Psoas muscle (tissue), 8 donors: ENCODE measurements around the gene SUSD3. TPM values are rescaled to one million over a fixed set of nuclear protein-coding genes. Genes with fewer than 3 reads are reported as not detected.

Experiments used
- ATAC-seq, 4 donors: fragments of 200-7000 bp; cut with Tn5 transposase; one replicate each; pipeline ENCODE4 v1.9.1; 2020; ENCODE audit warnings: moderate library complexity in 3 of 4, mild to moderate bottlenecking in 2 of 4
- DNase-seq, 2 donors: peaks; one replicate each; pipeline ENCODE4 v3.0.0-alpha.2; 2020
- H3K27ac ChIP-seq: fragments of 200-600 bp; one replicate; pipeline ENCODE4 v1.8.0; 2022
- H3K27me3 ChIP-seq, 3 donors: fragments of 200-600 bp in 1 of 3; one replicate each; pipeline versions ENCODE4 v1.6.1 to v1.8.0; 2013 to 2022; ENCODE audit warnings: low read length in 2 of 3, mild to moderate bottlenecking in 2 of 3, moderate library complexity in 1 of 3; ENCODE audit not compliant: insufficient read depth in 3 of 3
- H3K36me3 ChIP-seq, 2 donors: fragments of 200-600 bp in 1 of 2; one replicate each; pipeline versions ENCODE4 v1.6.1 to v1.8.0; 2013 to 2022; ENCODE audit warnings: low read depth in 1 of 2, mild to moderate bottlenecking in 1 of 2, moderate library complexity in 1 of 2; ENCODE audit not compliant: insufficient read depth in 1 of 2
- H3K4me1 ChIP-seq: fragments of 200-600 bp; one replicate; pipeline ENCODE4 v1.8.0; 2022
- H3K4me3 ChIP-seq: fragments of 200-600 bp; one replicate; pipeline ENCODE4 v1.8.0; 2022; ENCODE audit warnings: mild to moderate bottlenecking
- H3K9me3 ChIP-seq: fragments of 200-600 bp; one replicate; pipeline ENCODE4 v1.8.0; 2022
- WGBS, 3 donors: extraction: QIAGEN DNeasy Blood & Tissue Kit; methylation state at CpG; one replicate each; pipeline versions ENCODE4 v1.1.6 to v1.1.7; 2013; 5-methylcytosine and 5-hydroxymethylcytosine counted together
- intact Hi-C, 2 donors: fragments of 100-400 bp; cut with DNase I; formaldehyde crosslinking; loops; one replicate each; pipeline versions ENCODE4 v1.11.0 to v1.14.2; 2022
- polyA plus RNA-seq, 3 donors: library from polyadenylated mRNA; stranded (reverse); fragments of 200-250 nt; gene quantifications; one replicate each; pipeline ENCODE4 v1.2.3, GENCODE V29; 2013
- total RNA-seq, 4 donors: library from RNA; stranded (reverse); fragmentation: NEBNext Ultra II Directional in 2 of 4; extraction: Animal tissue kit (Norgen Biotek cat#: 25700) in 2 of 4; gene quantifications; one replicate each; pipeline versions ENCODE4 v1.2.1 to v1.2.4, GENCODE V29; 2021 to 2023
- TF ChIP-seq, protein P1 (sequence below): fragments of 200-600 bp; IDR thresholded peaks from one replicate; pipeline ENCODE4 v1.8.0; 2022; ENCODE audit warnings: antibody characterized with exemption
- donor health status: healthy with polysubstance abuse.
- donor health status: DM: no; HTN: no; CAD: no; lungs with moderate emphysema.
- donor health status: Bipolar disorder and iron deficiency.
- donor health status: healthy.
- donor health status: DM: yes; HTN: yes; CAD: no.
- donor health status: DM: no; HTN: no; CAD: no.
- donor health status: DM: no; HTN: no; CAD: no.
- donor health status: DM: yes; HTN: yes; CAD: no.

The SUSD3 gene
- total and polyA plus RNA-seq, 7 donors: 0.13 to 0.65 (median 0.34) TPM; not detected in 2

DNA sequence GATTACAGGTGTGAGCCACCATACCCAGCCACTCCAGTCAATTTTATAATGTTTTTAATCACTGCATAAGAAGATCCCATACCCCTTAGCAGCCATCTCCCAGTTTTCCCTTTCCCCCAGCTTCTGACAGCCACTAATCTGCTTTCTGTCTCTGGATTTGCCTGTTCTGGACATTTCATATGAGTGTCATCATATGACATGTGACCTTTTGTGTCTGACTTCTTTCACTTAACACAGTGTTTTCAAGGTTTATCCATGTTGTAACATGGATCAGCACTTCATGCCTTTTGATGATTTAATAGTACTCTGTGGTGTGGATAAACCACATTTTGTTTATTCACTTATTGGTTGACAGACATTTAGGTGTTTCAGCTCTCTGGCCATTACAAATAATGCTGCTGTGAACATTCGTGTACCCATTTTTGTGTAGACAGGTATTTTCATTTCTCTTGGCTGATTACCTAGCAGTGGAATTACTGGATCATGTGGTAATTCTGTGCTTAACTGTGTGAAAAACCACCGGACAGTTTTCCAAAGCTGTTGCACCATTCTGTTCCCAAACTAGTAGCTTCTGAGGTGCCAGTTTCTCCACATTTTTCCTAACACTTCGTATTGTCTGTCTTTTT is 8.6 kb downstream of the SUSD3 start:
- WGBS, 3 donors: 86 to 92% (median 86%) methylated on average over 3 of the region's 3 CpGs
- no peak for ATAC-seq
- no peak overlapping the region for H3K4me3 ChIP-seq
- H3K4me1 ChIP-seq: no peaks in the 10 kb centered on the region
- TF ChIP-seq, protein P1, sequence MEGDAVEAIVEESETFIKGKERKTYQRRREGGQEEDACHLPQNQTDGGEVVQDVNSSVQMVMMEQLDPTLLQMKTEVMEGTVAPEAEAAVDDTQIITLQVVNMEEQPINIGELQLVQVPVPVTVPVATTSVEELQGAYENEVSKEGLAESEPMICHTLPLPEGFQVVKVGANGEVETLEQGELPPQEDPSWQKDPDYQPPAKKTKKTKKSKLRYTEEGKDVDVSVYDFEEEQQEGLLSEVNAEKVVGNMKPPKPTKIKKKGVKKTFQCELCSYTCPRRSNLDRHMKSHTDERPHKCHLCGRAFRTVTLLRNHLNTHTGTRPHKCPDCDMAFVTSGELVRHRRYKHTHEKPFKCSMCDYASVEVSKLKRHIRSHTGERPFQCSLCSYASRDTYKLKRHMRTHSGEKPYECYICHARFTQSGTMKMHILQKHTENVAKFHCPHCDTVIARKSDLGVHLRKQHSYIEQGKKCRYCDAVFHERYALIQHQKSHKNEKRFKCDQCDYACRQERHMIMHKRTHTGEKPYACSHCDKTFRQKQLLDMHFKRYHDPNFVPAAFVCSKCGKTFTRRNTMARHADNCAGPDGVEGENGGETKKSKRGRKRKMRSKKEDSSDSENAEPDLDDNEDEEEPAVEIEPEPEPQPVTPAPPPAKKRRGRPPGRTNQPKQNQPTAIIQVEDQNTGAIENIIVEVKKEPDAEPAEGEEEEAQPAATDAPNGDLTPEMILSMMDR: no peak
- no peaks in the 10 kb centered on the region for H3K9me3 ChIP-seq
- H3K27ac ChIP-seq: no peak overlapping the region
- H3K36me3 ChIP-seq: no peaks in the 10 kb centered on the region
- DNase-seq: no peak
- peaks cover 0 to 7% (median 0%) of the 10 kb centered on the region in 3 donors for H3K27me3 ChIP-seq
- intact Hi-C loops: no loop called here

DNA sequence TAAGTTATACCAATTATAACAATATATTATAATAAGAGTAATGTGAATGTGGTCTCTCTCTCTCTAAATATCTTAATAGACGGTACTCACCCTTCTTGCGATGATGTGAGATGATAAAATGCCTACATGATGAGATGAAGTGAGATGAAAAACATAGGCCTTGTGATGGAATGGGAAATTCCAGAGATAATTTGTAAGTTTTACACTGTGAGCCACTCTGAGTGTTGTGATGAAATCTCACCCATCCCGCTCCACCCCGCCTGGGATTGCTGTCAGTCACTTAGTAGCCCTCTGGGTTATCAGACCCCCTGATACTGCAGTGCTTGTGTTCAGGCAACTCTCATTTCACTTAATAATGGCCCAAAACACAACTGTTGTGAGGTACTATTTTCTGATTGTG is 10.5 kb downstream of the SUSD3 start:
- no peak for DNase-seq
- no peak for ATAC-seq
- WGBS, 3 donors: 96 to 98% (median 98%) methylated on average over 4 of the region's 4 CpGs
- H3K4me1 ChIP-seq: no peaks in the 10 kb centered on the region
- no peaks in the 10 kb centered on the region for H3K9me3 ChIP-seq
- H3K27ac ChIP-seq: no peak overlapping the region
- TF ChIP-seq, protein P1: no peak
- H3K36me3 ChIP-seq: no peaks in the 10 kb centered on the region
- intact Hi-C loops: no loop called here
- H3K4me3 ChIP-seq: no peak overlapping the region
- no peaks in the 10 kb centered on the region for H3K27me3 ChIP-seq

DNA sequence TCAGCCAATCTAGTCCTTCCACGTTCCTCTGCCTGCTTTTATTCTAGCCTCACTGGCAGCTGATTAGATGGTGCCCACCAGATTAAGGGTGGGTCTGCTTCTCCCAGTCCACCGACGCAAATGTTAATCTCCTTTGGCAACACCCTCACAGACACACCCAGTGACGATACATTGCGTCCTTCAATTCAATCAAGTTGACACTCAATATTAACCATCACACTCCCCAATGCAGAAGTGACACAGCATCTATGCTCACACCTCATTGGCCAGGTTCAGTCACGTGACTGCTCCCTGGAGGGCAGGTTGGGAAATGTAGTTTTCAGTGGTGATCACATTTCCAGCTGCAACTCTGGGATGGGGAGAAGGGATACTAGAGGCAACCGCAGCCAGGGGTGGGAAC is 13.0 kb downstream of the SUSD3 start:
- 47 to 66% (median 52%) methylated on average over 7 of the region's 7 CpGs for WGBS, 3 donors
- Histone ChIP-seq H3K36me3 (no peaks in the 10 kb centered on the region), H3K9me3 (no peaks in the 10 kb centered on the region), H3K4me3 (no peak overlapping the region), H3K27me3 (no peaks in the 10 kb centered on the region), H3K4me1 (no peaks in the 10 kb centered on the region), H3K27ac (no peak overlapping the region)
- TF ChIP-seq, protein P1: no peak
- DNase-seq (no peak), ATAC-seq (peak; percentile 56 to 77 (median 74))
- intact Hi-C loops: no loop called here

DNA sequence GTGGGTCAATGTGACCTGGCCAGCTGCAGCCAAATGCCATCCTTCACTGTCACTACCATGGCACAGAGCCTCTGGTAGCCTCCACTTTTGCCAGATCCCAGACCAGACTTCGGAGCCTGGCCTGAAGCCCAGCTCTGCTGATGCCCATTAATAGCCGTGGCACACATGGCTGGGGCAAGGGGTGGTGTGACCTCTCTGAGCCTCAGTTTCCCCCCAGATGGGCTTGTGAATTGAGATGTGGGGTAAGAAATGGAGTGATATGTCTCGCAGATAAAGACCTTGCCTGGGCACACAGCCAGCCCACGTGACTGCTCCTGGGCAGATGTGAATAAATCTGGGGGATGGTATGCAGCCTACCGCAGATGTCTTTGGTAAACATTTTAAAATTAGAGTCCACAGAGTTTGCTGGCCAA is 13.9 kb downstream of the SUSD3 start:
- H3K4me3 ChIP-seq: no peak overlapping the region
- no peak for DNase-seq
- no peaks in the 10 kb centered on the region for H3K4me1 ChIP-seq
- WGBS, 3 donors: 21 to 27% (median 21%) methylated on average over 5 of the region's 5 CpGs
- TF ChIP-seq, protein P1: no peak
- no peaks in the 10 kb centered on the region for H3K36me3 ChIP-seq
- ATAC-seq: no peak
- H3K27me3 ChIP-seq: no peaks in the 10 kb centered on the region
- H3K27ac ChIP-seq: no peak overlapping the region
- intact Hi-C loops: no loop called here
- H3K9me3 ChIP-seq: no peaks in the 10 kb centered on the region
